HL-60 (cell line): ENCODE results near the gene EXD1.

Experiments used
- DNase-seq, 2 experiments: peaks; one replicate each; pipeline ENCODE4 v3.0.0-alpha.2; 2010 to 2020; ENCODE audit warnings: low read depth in 1 of 2, low spot score in 1 of 2
- H3K27ac ChIP-seq: fragments of 250-450 bp; sonication (Bioruptor Pico); replicated peaks from 2 replicates; pipeline ENCODE4 v1.5.1; 2020; ENCODE audit warnings: mild to moderate bottlenecking, moderate library complexity
- H3K27me3 ChIP-seq: fragments of 250-450 bp; sonication (Bioruptor Pico); 2 replicates; pipeline ENCODE4 v1.5.1; 2021; ENCODE audit warnings: mild to moderate bottlenecking, moderate library complexity; ENCODE audit not compliant: insufficient read depth, poor library complexity, severe bottlenecking
- H3K4me3 ChIP-seq: replicated peaks from 2 replicates; pipeline ENCODE4 v1.5.1; 2011; ENCODE audit warnings: mild to moderate bottlenecking, control low read depth, low read length; ENCODE audit not compliant: insufficient read depth
- CTCF ChIP-seq: IDR thresholded peaks from one replicate; pipeline ENCODE4 v1.5.1; 2011; ENCODE audit warnings: low read length, control low read depth, inconsistent platforms; ENCODE audit not compliant: insufficient read depth
- GABPA ChIP-seq: IDR thresholded peaks from 2 replicates; pipeline ENCODE4 v1.6.1; 2012; ENCODE audit warnings: low read depth
- POLR2AphosphoS5 ChIP-seq: IDR thresholded peaks from 2 replicates; pipeline ENCODE4 v1.6.1; 2012; ENCODE audit warnings: low read depth
- REST ChIP-seq: IDR thresholded peaks from 2 replicates; pipeline ENCODE4 v1.6.1; 2012; ENCODE audit warnings: low read depth; ENCODE audit not compliant: insufficient replicate concordance
- SPI1 ChIP-seq: IDR thresholded peaks from 2 replicates; pipeline ENCODE4 v1.6.1; 2012; ENCODE audit warnings: low read depth, mild to moderate bottlenecking, borderline replicate concordance

Gene EXD1

GRCh38 chr15:41151451-41152005 is 79.0 kb downstream of the EXD1 start:
- Histone ChIP-seq H3K4me3 (no peak overlapping the region), H3K27me3 (no peaks in the 10 kb centered on the region), H3K27ac (no peak overlapping the region)
- TF ChIP-seq REST, result no peak
- TF ChIP-seq SPI1, result no peak
- no peak for TF ChIP-seq CTCF
- TF ChIP-seq GABPA, result no peak
- no peak for TF ChIP-seq POLR2AphosphoS5
- no peak for DNase-seq

GRCh38 chr15:41150279-41150678 is 80.3 kb downstream of the EXD1 start:
- no peak for DNase-seq
- no peak overlapping the region for H3K4me3 ChIP-seq
- H3K27me3 ChIP-seq, result no peaks in the 10 kb centered on the region
- no peak overlapping the region for H3K27ac ChIP-seq
- TF ChIP-seq SPI1, result no peak
- TF ChIP-seq CTCF, result no peak
- no peak for TF ChIP-seq POLR2AphosphoS5
- no peak for TF ChIP-seq REST
- no peak for TF ChIP-seq GABPA

- TF ChIP-seq POLR2AphosphoS5 (no peak), REST (no peak), SPI1 (no peak), GABPA (no peak), CTCF (no peak)
- Histone ChIP-seq H3K27me3 (no peaks in the 10 kb centered on the region), H3K27ac (no peak overlapping the region), H3K4me3 (no peak overlapping the region)
- DNase-seq, result no peak
Observed at GRCh38 chr15:41148065-41148464, 82.5 kb downstream of the EXD1 start.
